A673 (cell line): Measurements from ENCODE around the gene LCP2. TPM values are rescaled to one million over a fixed set of nuclear protein-coding genes. Genes with fewer than 3 reads are reported as not detected.

Experiments used
- BruUV-seq: library from RNA; stranded (reverse); fragments of 400-500 nt; replicated peaks from 2 replicates; lab custom pipeline; 2021; lab: Mats Ljungman, UMichigan
- CTCF ChIA-PET: fragments of 300-600 bp; sonication (Branson Sonifier 250); formaldehyde crosslinking; loops from one replicate; lab custom pipeline; 2022; ENCODE audit warnings: antibody characterized with exemption; lab: Charles Lee
- POLR2A ChIA-PET: fragments of 300-600 bp; sonication (Branson Sonifier 250); formaldehyde crosslinking; loops from one replicate; lab custom pipeline; 2022; ENCODE audit warnings: antibody characterized with exemption; ENCODE audit not compliant: low non-redundant PET; lab: Charles Lee
- DNase-seq: peaks from one replicate; pipeline ENCODE4 v3.0.0-alpha.2; 2015; ENCODE audit warnings: low spot score
- H3K27ac ChIP-seq: fragments of 200-600 bp; sonication (generic); 2 replicates; pipeline ENCODE4 v1.5.1; 2016; ENCODE audit warnings: mixed run types, low read depth, mild to moderate bottlenecking, mixed read lengths, antibody characterized with exemption, low read length; ENCODE audit not compliant: poor library complexity, severe bottlenecking
- H3K27me3 ChIP-seq: fragments of 200-600 bp; sonication (generic); replicated peaks from 2 replicates; pipeline ENCODE4 v1.6.1; 2017; ENCODE audit warnings: mixed run types, low read depth, mild to moderate bottlenecking, mixed read lengths, antibody characterized with exemption, low read length; ENCODE audit not compliant: insufficient read depth, poor library complexity
- H3K36me3 ChIP-seq: fragments of 200-600 bp; sonication (generic); 2 replicates; pipeline ENCODE4 v1.6.1; 2016; ENCODE audit warnings: mixed run types, mild to moderate bottlenecking, mixed read lengths, antibody characterized with exemption, low read length; ENCODE audit not compliant: insufficient read depth, poor library complexity, severe bottlenecking
- H3K4me1 ChIP-seq: fragments of 200-600 bp; sonication (generic); 2 replicates; pipeline ENCODE4 v1.6.1; 2017; ENCODE audit warnings: mixed run types, mild to moderate bottlenecking, mixed read lengths, antibody characterized with exemption, low read length; ENCODE audit not compliant: insufficient read depth, poor library complexity, severe bottlenecking
- H3K4me3 ChIP-seq: fragments of 200-600 bp; sonication (generic); 2 replicates; pipeline ENCODE4 v1.5.1; 2016; ENCODE audit warnings: low read depth, mixed run types, mild to moderate bottlenecking, mixed read lengths, low read length; ENCODE audit not compliant: poor library complexity, severe bottlenecking
- H3K9me3 ChIP-seq: fragments of 200-600 bp; sonication (generic); 2 replicates; pipeline ENCODE4 v1.6.1; 2016; ENCODE audit warnings: mixed run types, low read depth, mild to moderate bottlenecking, mixed read lengths, antibody characterized with exemption, low read length; ENCODE audit not compliant: poor library complexity, severe bottlenecking
- EZH2 ChIP-seq: fragments of 200-600 bp; sonication (generic); IDR thresholded peaks from 2 replicates; pipeline ENCODE4 v1.6.1; 2017; ENCODE audit warnings: borderline replicate concordance, low read depth, mild to moderate bottlenecking, mixed read lengths, antibody characterized with exemption, low read length; ENCODE audit not compliant: poor library complexity, severe bottlenecking
- intact Hi-C: fragments of 100-400 bp; cut with micrococcal nuclease; formaldehyde crosslinking; loops from one replicate; pipeline ENCODE4 v1.10.0; 2022; ENCODE audit not compliant: unreplicated experiment
- total RNA-seq: library from RNA; stranded (reverse); gene quantifications from 2 replicates; pipeline ENCODE4 v1.2.3, GENCODE V29; 2021
- TF ChIP-seq, protein P1 (sequence below): fragments of 300-800, 200-600 bp; sonication (generic); conservative IDR thresholded peaks from 2 replicates; pipeline ENCODE4 v1.5.1; 2017; ENCODE audit warnings: low read depth, mild to moderate bottlenecking, antibody characterized with exemption, low read length, moderate library complexity, mixed read lengths

LCP2 gene
- total RNA-seq, 1 experiment from 2014 or later = not detected

DNA sequence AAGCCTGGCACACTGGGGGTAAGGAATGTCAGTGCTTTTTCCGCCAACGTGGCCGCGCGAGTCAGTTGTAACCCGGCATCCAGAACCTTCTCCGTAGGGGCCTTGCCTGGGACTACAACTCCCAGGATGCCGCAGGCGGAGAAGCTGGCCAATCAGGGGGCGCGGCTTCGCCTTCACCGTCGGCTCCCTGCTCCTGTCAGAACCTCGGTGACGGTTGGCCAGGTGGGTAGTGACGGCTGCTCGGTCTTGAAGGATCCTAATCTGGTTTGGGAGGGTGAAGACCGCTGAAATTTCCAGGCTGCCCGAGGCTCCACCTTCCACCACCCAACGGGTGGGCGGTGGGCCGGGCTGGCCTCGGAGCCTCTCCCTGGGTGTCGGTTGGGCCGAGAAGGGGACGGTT lies 64.8 kb downstream of the LCP2 start, which contains the start of gene C5orf58:
Gene C5orf58, plus strand, starts transcription at position 200 of the 400 bp plus-strand sequence. CDS start 1,992 bp downstream, outside the sequence.
- no peak for DNase-seq

DNA sequence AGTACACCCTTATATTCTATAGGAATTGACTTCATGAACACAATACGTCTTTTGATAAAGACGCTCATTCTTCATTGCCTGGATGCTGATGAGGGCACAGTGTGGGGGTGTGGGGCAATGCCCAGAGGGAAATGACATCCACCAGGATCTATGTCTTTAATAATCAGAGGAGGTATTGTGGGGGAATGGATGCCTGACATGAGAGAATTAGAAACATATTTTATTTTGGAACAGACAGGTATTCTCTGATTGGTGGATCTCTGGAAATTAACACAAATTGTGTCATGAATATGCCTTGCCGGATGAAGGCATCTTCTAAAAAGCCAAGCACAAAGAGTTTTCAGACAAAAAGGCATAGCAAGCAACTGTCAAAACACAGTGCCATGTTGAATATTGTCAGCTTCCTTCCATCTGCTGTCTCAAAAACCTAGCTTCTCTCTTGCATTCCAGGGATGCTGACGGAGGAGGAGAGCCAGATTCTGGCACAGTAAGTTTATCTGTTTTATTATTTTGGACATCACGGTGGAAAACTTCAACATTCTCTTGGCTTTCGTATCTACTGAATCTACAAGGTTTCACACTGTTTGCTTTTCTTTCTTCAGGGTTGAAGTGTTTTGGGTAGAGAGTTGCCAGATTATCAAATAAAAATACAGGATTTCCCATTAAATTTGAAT lies 68.7 kb downstream of the LCP2 start:
- DNase-seq = no peak
- TF ChIP-seq EZH2 = no peak
- TF ChIP-seq, protein P1, sequence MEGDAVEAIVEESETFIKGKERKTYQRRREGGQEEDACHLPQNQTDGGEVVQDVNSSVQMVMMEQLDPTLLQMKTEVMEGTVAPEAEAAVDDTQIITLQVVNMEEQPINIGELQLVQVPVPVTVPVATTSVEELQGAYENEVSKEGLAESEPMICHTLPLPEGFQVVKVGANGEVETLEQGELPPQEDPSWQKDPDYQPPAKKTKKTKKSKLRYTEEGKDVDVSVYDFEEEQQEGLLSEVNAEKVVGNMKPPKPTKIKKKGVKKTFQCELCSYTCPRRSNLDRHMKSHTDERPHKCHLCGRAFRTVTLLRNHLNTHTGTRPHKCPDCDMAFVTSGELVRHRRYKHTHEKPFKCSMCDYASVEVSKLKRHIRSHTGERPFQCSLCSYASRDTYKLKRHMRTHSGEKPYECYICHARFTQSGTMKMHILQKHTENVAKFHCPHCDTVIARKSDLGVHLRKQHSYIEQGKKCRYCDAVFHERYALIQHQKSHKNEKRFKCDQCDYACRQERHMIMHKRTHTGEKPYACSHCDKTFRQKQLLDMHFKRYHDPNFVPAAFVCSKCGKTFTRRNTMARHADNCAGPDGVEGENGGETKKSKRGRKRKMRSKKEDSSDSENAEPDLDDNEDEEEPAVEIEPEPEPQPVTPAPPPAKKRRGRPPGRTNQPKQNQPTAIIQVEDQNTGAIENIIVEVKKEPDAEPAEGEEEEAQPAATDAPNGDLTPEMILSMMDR = no peak
- intact Hi-C loops = loop anchor here (5.0 kb wide), 1 partner anchor 403 kb away; no protein-coding TSS in a partner anchor
- BruUV-seq = no TSS peak
- H3K4me3 ChIP-seq = no peak overlapping the region
- ChIA-PET POLR2A (no interaction called here), CTCF (no interaction called here)
- no peaks in the 10 kb centered on the region for H3K27me3 ChIP-seq
- H3K27ac ChIP-seq = no peak overlapping the region
- H3K9me3 ChIP-seq = no peaks in the 10 kb centered on the region
- H3K36me3 ChIP-seq = no peaks in the 10 kb centered on the region
- H3K4me1 ChIP-seq = peaks cover 11% of the 10 kb centered on the region

More for the DNA sequence above, 64.8 kb downstream of the LCP2 start, which contains the start of gene C5orf58:
- Histone ChIP-seq H3K9me3 (no peaks in the 10 kb centered on the region), H3K27ac (no peak within 1 kb of the TSS), H3K4me1 (no peaks in the 10 kb centered on the region), H3K36me3 (no peaks in the 10 kb centered on the region), H3K4me3 (no peak within 1 kb of the TSS), H3K27me3 (peaks cover 1% of the 10 kb centered on the region)
- CTCF ChIA-PET = no interaction called here
- intact Hi-C loops = no loop called here
- no TSS peak for BruUV-seq
- TF ChIP-seq, protein P1 = no peak
- no peak for TF ChIP-seq EZH2
- POLR2A ChIA-PET = no interaction called here

DNA sequence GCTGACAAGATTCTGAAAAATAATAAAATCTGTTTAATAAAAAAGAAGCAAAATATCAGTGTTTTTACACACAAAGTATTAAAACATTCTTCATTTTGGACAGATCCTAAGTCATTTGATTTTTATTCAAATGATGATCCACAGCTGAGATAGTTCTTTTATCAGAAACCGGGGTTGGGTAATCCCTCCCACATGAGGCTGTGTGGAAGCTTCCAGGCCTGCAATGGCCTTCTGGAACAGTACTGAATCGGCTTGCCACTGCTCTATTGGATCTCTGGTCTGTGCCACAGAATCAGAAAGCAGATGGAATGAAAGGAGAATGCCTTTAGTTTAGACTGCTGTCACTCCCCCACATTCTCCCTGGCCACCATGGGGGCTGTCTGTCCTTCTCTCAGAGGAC lies 70.9 kb downstream of the LCP2 start:
- no peaks in the 10 kb centered on the region for H3K36me3 ChIP-seq
- no peaks in the 10 kb centered on the region for H3K9me3 ChIP-seq
- no peak for DNase-seq
- BruUV-seq = no TSS peak
- peaks cover 29% of the 10 kb centered on the region for H3K4me1 ChIP-seq
- ChIA-PET CTCF (interaction anchor here (1.1 kb wide), 1 partner anchor 197 kb away, joined by 4 read pairs; no protein-coding TSS in a partner anchor), POLR2A (no interaction called here)
- no peak overlapping the region for H3K4me3 ChIP-seq
- H3K27me3 ChIP-seq = no peaks in the 10 kb centered on the region
- H3K27ac ChIP-seq = no peak overlapping the region
- TF ChIP-seq, protein P1 = no peak
- TF ChIP-seq EZH2 = no peak
- intact Hi-C loops = loop anchor here (1.0 to 5.0 kb wide), 2 partner anchors 194 to 406 kb away; no protein-coding TSS in a partner anchor
